Measurements from ENCODE around the gene EYS.

GRCh38 chr6:63760199-63760598 is 1946.8 kb downstream of the EYS start:
- TF ChIP-seq POLR2AphosphoS5 (IDR thresholded peaks at IDR 0.05; ENCODE audit: borderline replicate concordance, low read depth, low read length) (no peak), EZH2 (IDR thresholded peaks at IDR 0.05) (no peak)

All from SK-N-MC (cell line).